ENCODE results near the gene MYH14. TPM values are rescaled to one million over a fixed set of nuclear protein-coding genes. Genes with fewer than 3 reads are reported as not detected.

MYH14 gene
- total RNA-seq, 6 donors from 2014 or later = 145 to 351 (median 208) TPM

DNA sequence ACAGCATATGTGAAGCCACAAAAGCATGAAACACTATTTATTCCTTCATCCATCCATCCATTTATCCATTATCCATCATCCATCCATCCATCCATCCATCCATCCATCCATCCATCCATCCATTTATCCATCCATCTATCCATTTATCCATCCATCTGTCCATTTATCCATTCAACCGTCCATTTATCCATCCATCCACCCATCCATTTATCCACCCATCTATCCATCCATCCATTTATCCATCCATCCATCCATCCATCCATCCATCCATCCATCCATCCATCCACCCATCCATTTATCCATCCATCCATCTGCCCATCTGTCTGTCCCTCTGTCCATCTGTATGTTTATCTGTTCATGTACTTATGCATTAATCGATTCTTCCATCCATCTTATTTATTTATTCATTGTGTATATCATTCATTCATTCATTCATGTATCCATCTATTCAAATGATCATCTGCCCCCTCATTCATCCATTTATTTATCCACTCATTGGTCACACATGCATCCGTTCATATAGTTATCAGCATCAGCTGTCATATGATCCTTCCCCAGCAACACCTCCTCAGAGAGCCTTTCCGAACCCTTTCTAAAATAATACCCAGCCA, 7.0 kb upstream of the MYH14 start:
- ATAC-seq (ENCODE audit: low FRiP score in 2 of 2) = no peak
- TF ChIP-seq POLR2AphosphoS5 (IDR thresholded peaks at IDR 0.05) = no peak
- no peak for TF ChIP-seq EP300 (IDR thresholded peaks at IDR 0.05)
- no peak for TF ChIP-seq POLR2A (IDR thresholded peaks at IDR 0.05)
- TF ChIP-seq, protein P1, sequence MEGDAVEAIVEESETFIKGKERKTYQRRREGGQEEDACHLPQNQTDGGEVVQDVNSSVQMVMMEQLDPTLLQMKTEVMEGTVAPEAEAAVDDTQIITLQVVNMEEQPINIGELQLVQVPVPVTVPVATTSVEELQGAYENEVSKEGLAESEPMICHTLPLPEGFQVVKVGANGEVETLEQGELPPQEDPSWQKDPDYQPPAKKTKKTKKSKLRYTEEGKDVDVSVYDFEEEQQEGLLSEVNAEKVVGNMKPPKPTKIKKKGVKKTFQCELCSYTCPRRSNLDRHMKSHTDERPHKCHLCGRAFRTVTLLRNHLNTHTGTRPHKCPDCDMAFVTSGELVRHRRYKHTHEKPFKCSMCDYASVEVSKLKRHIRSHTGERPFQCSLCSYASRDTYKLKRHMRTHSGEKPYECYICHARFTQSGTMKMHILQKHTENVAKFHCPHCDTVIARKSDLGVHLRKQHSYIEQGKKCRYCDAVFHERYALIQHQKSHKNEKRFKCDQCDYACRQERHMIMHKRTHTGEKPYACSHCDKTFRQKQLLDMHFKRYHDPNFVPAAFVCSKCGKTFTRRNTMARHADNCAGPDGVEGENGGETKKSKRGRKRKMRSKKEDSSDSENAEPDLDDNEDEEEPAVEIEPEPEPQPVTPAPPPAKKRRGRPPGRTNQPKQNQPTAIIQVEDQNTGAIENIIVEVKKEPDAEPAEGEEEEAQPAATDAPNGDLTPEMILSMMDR (IDR thresholded peaks at IDR 0.05) = no peak
- no peaks in the 10 kb centered on the region for H3K36me3 ChIP-seq
- peaks cover 8 to 14% (median 12%) of the 10 kb centered on the region in 4 donors for H3K4me1 ChIP-seq
- H3K27me3 ChIP-seq = no peaks in the 10 kb centered on the region
- no peak overlapping the region for H3K27ac ChIP-seq
- no peak for DNase-seq
- WGBS, 2 donors = 74 to 82% methylated on average over 4 of the region's 4 CpGs
- no peak overlapping the region for H3K4me3 ChIP-seq
- H3K9me3 ChIP-seq = no peaks in the 10 kb centered on the region

GRCh38 chr19:50197348-50197747, 6.1 kb upstream of the MYH14 start:
- TF ChIP-seq EP300 (IDR thresholded peaks at IDR 0.05) (no peak), POLR2A (IDR thresholded peaks at IDR 0.05) (no peak), POLR2AphosphoS5 (IDR thresholded peaks at IDR 0.05) (no peak)
- TF ChIP-seq, protein P1 (IDR thresholded peaks at IDR 0.05) = no peak
- WGBS, 2 donors = 70 to 72% methylated on average over 3 of the region's 3 CpGs
- H3K4me3 ChIP-seq = no peak overlapping the region
- H3K9me3 ChIP-seq = no peaks in the 10 kb centered on the region
- DNase-seq (no peak), ATAC-seq (ENCODE audit: low FRiP score in 2 of 2) (no peak)
- H3K27ac ChIP-seq = no peak overlapping the region
- H3K27me3 ChIP-seq = no peaks in the 10 kb centered on the region
- H3K36me3 ChIP-seq = no peaks in the 10 kb centered on the region
- H3K4me1 ChIP-seq = peaks cover 8 to 14% (median 12%) of the 10 kb centered on the region in 4 donors

DNA sequence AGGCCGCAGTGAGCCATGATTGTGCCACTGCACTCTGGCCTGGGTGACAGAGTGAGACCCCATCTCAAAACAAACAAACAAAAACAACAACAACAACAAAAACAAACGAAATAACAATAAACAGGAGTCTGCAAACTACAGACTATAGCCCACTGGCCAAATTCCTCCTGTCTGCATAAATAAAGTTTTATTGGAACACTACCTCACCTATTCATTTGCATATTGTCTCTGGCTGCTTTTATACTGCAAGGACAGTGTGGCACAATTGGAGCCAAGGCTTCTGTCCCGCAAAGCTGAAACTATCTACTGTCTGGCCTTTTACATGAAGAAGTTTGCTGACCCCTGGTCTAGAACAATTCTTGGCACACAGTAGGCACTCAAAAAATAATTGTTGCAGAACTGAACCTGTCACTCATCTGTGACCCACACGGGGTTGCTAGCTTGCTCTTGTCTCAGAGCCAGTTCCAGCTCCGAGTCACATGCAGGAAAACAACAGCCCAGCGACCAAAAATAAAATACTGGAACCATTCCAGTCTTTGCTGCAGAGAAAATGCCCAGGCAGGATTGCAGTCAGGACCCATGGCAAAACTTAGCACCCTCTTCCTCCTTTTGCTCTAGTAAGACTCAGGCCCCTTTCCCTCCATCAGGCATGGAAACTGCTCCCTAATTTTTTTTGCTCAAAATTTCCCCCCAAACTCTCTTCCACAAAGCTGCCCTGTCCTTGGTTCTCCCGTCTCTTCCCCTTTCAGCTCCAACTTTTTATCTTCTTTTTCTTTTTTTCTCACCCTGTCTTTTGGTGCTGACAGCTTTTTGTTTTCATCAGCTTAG, 4.8 kb upstream of the MYH14 start:
- H3K4me1 ChIP-seq = peaks cover 13 to 23% (median 15%) of the 10 kb centered on the region in 4 donors
- TF ChIP-seq POLR2AphosphoS5 (IDR thresholded peaks at IDR 0.05) (no peak), POLR2A (IDR thresholded peaks at IDR 0.05) (no peak), EP300 (IDR thresholded peaks at IDR 0.05) (no peak)
- TF ChIP-seq, protein P1 (IDR thresholded peaks at IDR 0.05) = no peak
- ATAC-seq (ENCODE audit: low FRiP score in 2 of 2) (no peak), DNase-seq (no peak)
- H3K27me3 ChIP-seq = peaks cover 0 to 6% (median 3%) of the 10 kb centered on the region in 4 donors
- H3K9me3 ChIP-seq = no peaks in the 10 kb centered on the region
- peak overlapping the region in 1 of 4 donors; percentile 38 for H3K27ac ChIP-seq
- 32 to 33% methylated on average over 7 of the region's 7 CpGs for WGBS, 2 donors
- no peaks in the 10 kb centered on the region for H3K36me3 ChIP-seq
- H3K4me3 ChIP-seq = no peak overlapping the region

GRCh38 chr19:50199259-50199555, 4.2 kb upstream of the MYH14 start:
- TF ChIP-seq POLR2A (IDR thresholded peaks at IDR 0.05) = no peak
- TF ChIP-seq, protein P1 (IDR thresholded peaks at IDR 0.05) = no peak
- TF ChIP-seq EP300 (IDR thresholded peaks at IDR 0.05) = no peak
- no peak for DNase-seq
- H3K27ac ChIP-seq = peak overlapping the region in 1 of 4 donors; percentile 38
- no peaks in the 10 kb centered on the region for H3K36me3 ChIP-seq
- 5% methylated on average over 5 of the region's 5 CpGs for WGBS, 2 donors
- peaks cover 0 to 6% (median 3%) of the 10 kb centered on the region in 4 donors for H3K27me3 ChIP-seq
- no peak overlapping the region for H3K4me3 ChIP-seq
- peaks cover 13 to 24% (median 21%) of the 10 kb centered on the region in 4 donors for H3K4me1 ChIP-seq
- no peaks in the 10 kb centered on the region for H3K9me3 ChIP-seq
- ATAC-seq (ENCODE audit: low FRiP score in 2 of 2) = no peak
